Left lung (tissue), 10 donors: Measurements from ENCODE around the gene PRRC2C. TPM values are rescaled to one million over a fixed set of nuclear protein-coding genes. Genes with fewer than 3 reads are reported as not detected.

Source experiments
- ATAC-seq: fragments of 200-7000 bp; cut with Tn5 transposase; one replicate; pipeline ENCODE4 v1.9.1; 2020; ENCODE audit warnings: moderate library complexity
- DNase-seq, 4 donors: peaks; one replicate each; pipeline ENCODE4 v3.0.0-alpha.2; 2013 to 2020
- H3K27ac ChIP-seq, 2 donors: fragments of 200-600 bp; sonication (generic) in 1 of 2; one replicate each; pipeline versions ENCODE4 v1.5.0 to v1.8.0; 2020 to 2021
- H3K27me3 ChIP-seq, 2 donors: fragments of 200-600 bp; sonication (generic) in 1 of 2; one replicate each; pipeline versions ENCODE4 v1.5.0 to v1.8.0; 2020 to 2021
- H3K36me3 ChIP-seq, 2 donors: fragments of 200-600 bp; sonication (generic) in 1 of 2; one replicate each; pipeline versions ENCODE4 v1.5.0 to v1.8.0; 2020 to 2021
- H3K4me1 ChIP-seq, 2 donors: fragments of 200-600 bp; one replicate each; pipeline ENCODE4 v1.8.0; 2021
- H3K4me3 ChIP-seq, 2 donors: fragments of 200-600 bp; sonication (generic) in 1 of 2; one replicate each; pipeline versions ENCODE4 v1.5.0 to v1.8.0; 2020 to 2021; ENCODE audit warnings: mild to moderate bottlenecking in 1 of 2
- H3K9me3 ChIP-seq, 2 donors: fragments of 200-600 bp; sonication (generic) in 1 of 2; one replicate each; pipeline versions ENCODE4 v1.5.0 to v1.8.0; 2020 to 2021
- intact Hi-C, 2 donors: fragments of 100-400 bp; cut with DNase I; formaldehyde crosslinking; loops; one replicate each; pipeline versions ENCODE4 v1.11.2 to v1.14.2; 2022
- polyA plus RNA-seq, 6 donors: library from polyadenylated mRNA; unstranded; fragments of 120-200 nt; gene quantifications; one replicate each; pipeline ENCODE4 v1.2.1, GENCODE V29; 2013; ENCODE audit not compliant: insufficient read length in 6 of 6
- total RNA-seq, 2 donors: library from RNA; stranded (reverse); fragmentation: NEBNext Ultra II Directional; extraction: Animal tissue kit (Norgen Biotek cat#: 25700); gene quantifications; one replicate each; pipeline ENCODE4 v1.2.1, GENCODE V29; 2021
- TF ChIP-seq, protein P1 (sequence below), 2 donors: fragments of 200-600 bp; sonication (generic) in 1 of 2; IDR thresholded peaks; one replicate each; pipeline versions ENCODE4 v1.5.0 to v1.8.0; 2021; ENCODE audit warnings: antibody characterized with exemption in 2 of 2
- donor health status: DM: no; HTN: yes; CAD: no.
- donor health status: DM: no; HTN: no; CAD: no.

PRRC2C gene
- total and polyA plus RNA-seq, 8 donors = 116 to 155 (median 123) TPM

DNA sequence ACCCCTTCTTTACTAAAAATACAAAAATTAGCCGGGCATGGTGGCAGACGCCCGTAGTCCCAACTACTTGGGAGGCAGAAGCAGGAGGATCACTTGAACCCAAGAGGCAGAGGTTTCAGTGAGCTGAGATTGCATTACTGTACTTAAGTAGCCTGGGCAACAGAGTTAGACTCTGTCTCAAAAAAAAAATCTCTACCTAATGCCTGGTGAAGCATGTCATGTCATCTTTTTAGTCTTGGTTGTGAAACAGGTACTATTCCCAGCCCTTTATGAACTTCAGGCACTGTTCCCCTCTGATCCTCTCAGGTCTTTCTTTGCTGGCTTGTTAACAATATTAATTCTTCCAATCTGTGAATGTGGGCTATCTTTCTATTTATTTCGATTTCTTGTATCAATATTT is 22.1 kb downstream of the PRRC2C start:
- TF ChIP-seq, protein P1, sequence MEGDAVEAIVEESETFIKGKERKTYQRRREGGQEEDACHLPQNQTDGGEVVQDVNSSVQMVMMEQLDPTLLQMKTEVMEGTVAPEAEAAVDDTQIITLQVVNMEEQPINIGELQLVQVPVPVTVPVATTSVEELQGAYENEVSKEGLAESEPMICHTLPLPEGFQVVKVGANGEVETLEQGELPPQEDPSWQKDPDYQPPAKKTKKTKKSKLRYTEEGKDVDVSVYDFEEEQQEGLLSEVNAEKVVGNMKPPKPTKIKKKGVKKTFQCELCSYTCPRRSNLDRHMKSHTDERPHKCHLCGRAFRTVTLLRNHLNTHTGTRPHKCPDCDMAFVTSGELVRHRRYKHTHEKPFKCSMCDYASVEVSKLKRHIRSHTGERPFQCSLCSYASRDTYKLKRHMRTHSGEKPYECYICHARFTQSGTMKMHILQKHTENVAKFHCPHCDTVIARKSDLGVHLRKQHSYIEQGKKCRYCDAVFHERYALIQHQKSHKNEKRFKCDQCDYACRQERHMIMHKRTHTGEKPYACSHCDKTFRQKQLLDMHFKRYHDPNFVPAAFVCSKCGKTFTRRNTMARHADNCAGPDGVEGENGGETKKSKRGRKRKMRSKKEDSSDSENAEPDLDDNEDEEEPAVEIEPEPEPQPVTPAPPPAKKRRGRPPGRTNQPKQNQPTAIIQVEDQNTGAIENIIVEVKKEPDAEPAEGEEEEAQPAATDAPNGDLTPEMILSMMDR (IDR thresholded peaks at IDR 0.05) = no peak
- intact Hi-C loops = no loop called here
- peaks cover 0 to 53% of the 10 kb centered on the region in 2 donors for H3K4me1 ChIP-seq

DNA sequence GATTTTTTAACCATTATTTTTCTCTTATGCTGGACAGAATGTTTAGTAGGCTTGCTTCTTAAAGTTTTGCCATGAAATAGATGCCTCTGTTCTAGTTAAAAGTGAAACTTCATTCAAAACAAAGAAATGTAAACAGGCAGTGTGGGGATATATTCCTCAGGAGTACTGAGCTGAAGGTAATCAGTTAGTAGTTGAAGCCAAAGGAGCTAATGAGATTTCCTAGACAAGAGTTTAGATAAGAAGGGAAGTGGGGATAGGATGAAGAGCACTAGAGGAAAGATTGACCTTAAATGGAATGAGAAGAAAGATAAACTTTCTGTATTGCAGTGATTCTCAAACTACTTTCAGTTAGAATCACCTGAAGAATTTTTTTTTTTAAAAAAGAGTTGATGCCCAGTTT is 23.9 kb downstream of the PRRC2C start:
- TF ChIP-seq, protein P1 (IDR thresholded peaks at IDR 0.05) = no peak
- ATAC-seq (peak; percentile 40), DNase-seq (no peak)
- no peak overlapping the region for H3K27ac ChIP-seq
- no peaks in the 10 kb centered on the region for H3K27me3 ChIP-seq
- H3K4me3 ChIP-seq = no peak overlapping the region
- intact Hi-C loops = no loop called here
- H3K9me3 ChIP-seq = no peaks in the 10 kb centered on the region
- peaks cover 0 to 46% of the 10 kb centered on the region in 2 donors for H3K4me1 ChIP-seq
- peaks cover 0 to 15% of the 10 kb centered on the region in 2 donors for H3K36me3 ChIP-seq

More for the DNA sequence above, 22.1 kb downstream of the PRRC2C start:
- no peak overlapping the region for H3K4me3 ChIP-seq
- H3K27me3 ChIP-seq = no peaks in the 10 kb centered on the region
- H3K36me3 ChIP-seq = no peaks in the 10 kb centered on the region
- DNase-seq (no peak), ATAC-seq (no peak)
- H3K9me3 ChIP-seq = no peaks in the 10 kb centered on the region
- no peak overlapping the region for H3K27ac ChIP-seq

DNA sequence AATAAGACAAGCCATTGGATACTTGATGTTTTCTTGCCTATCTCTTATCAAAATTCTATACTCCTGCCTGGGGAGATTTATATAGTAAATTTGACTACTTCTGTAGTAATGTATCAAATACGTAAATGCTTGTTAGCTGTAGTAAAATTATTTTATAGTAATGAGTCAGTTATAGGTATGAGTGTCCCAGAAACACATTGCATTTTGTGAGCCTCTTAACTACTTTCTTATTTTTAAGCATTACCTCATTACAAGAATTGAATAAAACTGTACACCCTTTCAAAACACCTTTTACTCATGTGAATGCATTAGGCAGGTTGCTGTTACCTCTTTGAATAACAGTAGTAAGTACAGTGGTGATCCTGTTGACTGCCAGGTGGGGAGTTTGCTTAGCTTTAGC is 28.4 kb downstream of the PRRC2C start:
- TF ChIP-seq, protein P1 (IDR thresholded peaks at IDR 0.05) = no peak
- ATAC-seq (no peak), DNase-seq (no peak)
- Histone ChIP-seq H3K4me3 (no peak overlapping the region), H3K4me1 (peaks cover 0 to 14% of the 10 kb centered on the region in 2 donors), H3K27ac (no peak overlapping the region), H3K27me3 (no peaks in the 10 kb centered on the region), H3K36me3 (peaks cover 0 to 60% of the 10 kb centered on the region in 2 donors), H3K9me3 (no peaks in the 10 kb centered on the region)
- intact Hi-C loops = no loop called here

DNA sequence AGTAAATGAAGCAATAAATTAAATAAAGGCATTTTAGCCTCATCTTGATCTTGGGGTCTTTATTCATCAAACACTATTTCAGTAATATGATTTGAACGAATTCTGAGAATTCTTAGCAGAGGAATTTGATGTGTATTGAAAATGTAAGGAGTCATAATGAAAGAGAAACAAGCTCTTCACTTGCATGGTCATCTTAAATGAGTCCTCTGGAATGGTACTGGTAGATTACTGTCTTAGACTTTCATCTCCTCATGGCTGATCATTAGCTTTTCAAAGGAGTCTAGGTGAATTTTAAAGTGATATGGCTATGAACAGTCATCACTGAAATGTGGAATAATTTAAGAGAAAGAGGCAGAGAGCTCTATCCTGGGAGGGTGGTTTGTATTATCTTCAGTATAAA is 30.0 kb downstream of the PRRC2C start:
- TF ChIP-seq, protein P1 (IDR thresholded peaks at IDR 0.05) = no peak
- no peak for DNase-seq
- intact Hi-C loops = no loop called here
- Histone ChIP-seq H3K9me3 (no peaks in the 10 kb centered on the region), H3K27me3 (no peaks in the 10 kb centered on the region), H3K36me3 (peaks cover 0 to 76% of the 10 kb centered on the region in 2 donors), H3K27ac (no peak overlapping the region), H3K4me1 (peaks cover 0 to 8% of the 10 kb centered on the region in 2 donors), H3K4me3 (no peak overlapping the region)
- no peak for ATAC-seq

DNA sequence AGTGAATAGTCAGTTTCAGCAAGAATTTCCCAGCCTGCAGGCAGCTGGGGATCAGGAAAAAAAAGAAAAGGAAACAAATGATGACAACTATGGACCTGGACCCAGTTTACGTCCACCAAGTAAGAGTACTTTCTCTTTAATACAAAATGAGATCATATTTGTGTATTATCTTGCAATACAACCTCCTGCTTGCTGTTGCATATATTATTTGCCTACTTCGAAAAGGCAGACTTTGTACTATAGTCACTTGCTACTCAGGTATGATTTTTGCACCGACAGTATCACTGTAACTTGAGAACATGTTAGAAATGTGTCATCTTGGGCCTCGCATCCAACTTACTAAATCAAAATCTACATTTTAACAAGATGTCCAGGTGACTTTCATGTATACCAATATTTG is 30.4 kb downstream of the PRRC2C start:
- Histone ChIP-seq H3K4me3 (no peak overlapping the region), H3K27ac (no peak overlapping the region), H3K36me3 (peaks cover 0 to 80% of the 10 kb centered on the region in 2 donors), H3K9me3 (no peaks in the 10 kb centered on the region), H3K27me3 (no peaks in the 10 kb centered on the region), H3K4me1 (peaks cover 0 to 8% of the 10 kb centered on the region in 2 donors)
- no peak for DNase-seq
- intact Hi-C loops = no loop called here
- no peak for ATAC-seq
- TF ChIP-seq, protein P1 (IDR thresholded peaks at IDR 0.05) = no peak
